H9 (cell line): Measurements from ENCODE around the gene CDK5R1. TPM values are rescaled to one million over a fixed set of nuclear protein-coding genes. Genes with fewer than 3 reads are reported as not detected.

Source experiments
- DNase-seq: peaks from one replicate; pipeline ENCODE4 v3.0.0-alpha.2; 2017
- H2AFZ ChIP-seq: one replicate; pipeline ENCODE4 v1.6.1; 2013; ENCODE audit warnings: mild to moderate bottlenecking, low read length, control low read depth, moderate library complexity
- H2AK5ac ChIP-seq: 2 replicates; pipeline ENCODE4 v1.6.1; 2013; ENCODE audit warnings: low read length, control low read depth, mixed read lengths; ENCODE audit not compliant: insufficient read length
- H2BK120ac ChIP-seq: one replicate; pipeline ENCODE4 v1.6.1; 2013; ENCODE audit warnings: low read depth, mild to moderate bottlenecking, low read length, control low read depth, inconsistent platforms; ENCODE audit not compliant: poor library complexity, severe bottlenecking
- H2BK12ac ChIP-seq: 2 replicates; pipeline ENCODE4 v1.6.1; 2013; ENCODE audit warnings: low read length, control low read depth, mixed read lengths, low read depth; ENCODE audit not compliant: insufficient read length
- H2BK15ac ChIP-seq: 2 replicates; pipeline ENCODE4 v1.6.1; 2013; ENCODE audit warnings: low read depth, low read length, control low read depth
- H2BK20ac ChIP-seq: one replicate; pipeline ENCODE4 v1.6.1; 2013; ENCODE audit warnings: low read depth, mild to moderate bottlenecking, low read length, control low read depth, inconsistent platforms; ENCODE audit not compliant: poor library complexity, severe bottlenecking
- H2BK5ac ChIP-seq: 2 replicates; pipeline ENCODE4 v1.6.1; 2013; ENCODE audit warnings: low read length, control low read depth, mixed read lengths; ENCODE audit not compliant: insufficient read length
- H3K14ac ChIP-seq: 2 replicates; pipeline ENCODE4 v1.6.1; 2013; ENCODE audit warnings: low read length, control low read depth; ENCODE audit not compliant: insufficient read depth
- H3K18ac ChIP-seq: 2 replicates; pipeline ENCODE4 v1.6.1; 2013; ENCODE audit warnings: low read depth, mild to moderate bottlenecking, mixed read lengths, low read length, control low read depth; ENCODE audit not compliant: insufficient read length
- H3K23ac ChIP-seq: 2 replicates; pipeline ENCODE4 v1.6.1; 2013; ENCODE audit warnings: low read length, control low read depth, mixed read lengths, low read depth; ENCODE audit not compliant: insufficient read length
- H3K23me2 ChIP-seq: 2 replicates; pipeline ENCODE4 v1.6.1; 2013; ENCODE audit warnings: low read depth, mild to moderate bottlenecking, mixed read lengths, low read length, control low read depth; ENCODE audit not compliant: insufficient read length, poor library complexity, severe bottlenecking
- H3K27ac ChIP-seq: 2 replicates; pipeline ENCODE4 v1.5.1; 2013; ENCODE audit warnings: low read length, control low read depth, mixed read lengths, low read depth; ENCODE audit not compliant: insufficient read length
- H3K27me3 ChIP-seq: 2 replicates; pipeline ENCODE4 v1.6.1; 2013; ENCODE audit warnings: low read length, control low read depth, inconsistent platforms; ENCODE audit not compliant: insufficient read depth
- H3K4ac ChIP-seq: 2 replicates; pipeline ENCODE4 v1.6.1; 2013; ENCODE audit warnings: low read depth, mild to moderate bottlenecking, control low read depth, inconsistent platforms, low read length, moderate library complexity
- H3K4me1 ChIP-seq: 2 replicates; pipeline ENCODE4 v1.6.1; 2013; ENCODE audit warnings: low read length, control low read depth, inconsistent platforms; ENCODE audit not compliant: insufficient read depth
- H3K4me2 ChIP-seq: 2 replicates; pipeline ENCODE4 v1.6.1; 2013; ENCODE audit warnings: low read length, control low read depth, mixed read lengths; ENCODE audit not compliant: insufficient read length, insufficient read depth
- H3K56ac ChIP-seq: 2 replicates; pipeline ENCODE4 v1.6.1; 2013; ENCODE audit warnings: low read depth, mild to moderate bottlenecking, mixed read lengths, low read length, control low read depth; ENCODE audit not compliant: insufficient read length
- H3K79me1 ChIP-seq: 2 replicates; pipeline ENCODE4 v1.6.1; 2013; ENCODE audit warnings: low read depth, mild to moderate bottlenecking, moderate library complexity, low read length, control low read depth, inconsistent platforms; ENCODE audit not compliant: insufficient read depth, poor library complexity, severe bottlenecking
- H3K79me2 ChIP-seq: 2 replicates; pipeline ENCODE4 v1.6.1; 2013; ENCODE audit warnings: low read length, control low read depth, inconsistent platforms; ENCODE audit not compliant: insufficient read depth
- H3K9ac ChIP-seq: 2 replicates; pipeline ENCODE4 v1.6.1; 2013; ENCODE audit warnings: low read length, control low read depth, mixed read lengths; ENCODE audit not compliant: insufficient read length; ENCODE audit errors: extremely low read depth
- H3K9me3 ChIP-seq: one replicate; pipeline ENCODE4 v1.6.1; 2013; ENCODE audit warnings: low read depth, low read length, inconsistent platforms; ENCODE audit not compliant: control insufficient read depth
- H3T11ph ChIP-seq: one replicate; pipeline ENCODE4 v1.6.1; 2013; ENCODE audit warnings: mild to moderate bottlenecking, low read length, control low read depth, inconsistent platforms
- H4K20me1 ChIP-seq: one replicate; pipeline ENCODE4 v1.6.1; 2013; ENCODE audit not compliant: control insufficient read depth, insufficient read length, insufficient read depth
- H4K5ac ChIP-seq: 2 replicates; pipeline ENCODE4 v1.6.1; 2013; ENCODE audit warnings: low read depth, mild to moderate bottlenecking, mixed read lengths, low read length, control low read depth; ENCODE audit not compliant: insufficient read length
- H4K8ac ChIP-seq: replicated peaks from 2 replicates; pipeline ENCODE4 v1.6.1; 2013; ENCODE audit warnings: low read length, control low read depth, mixed read lengths, low read depth; ENCODE audit not compliant: insufficient read length
- H4K91ac ChIP-seq: 2 replicates; pipeline ENCODE4 v1.6.1; 2013; ENCODE audit warnings: low read depth, mild to moderate bottlenecking, moderate library complexity, mixed read lengths, low read length, control low read depth; ENCODE audit not compliant: insufficient read length
- H3K27ac Mint-ChIP-seq, 3 experiments: 2 replicates in 2 of 3; 3 replicates in 1 of 3; pipeline ENCODE4 v1.8.0; 2020 to 2021; ENCODE audit warnings: mixed read lengths in 3 of 3, mild to moderate bottlenecking in 1 of 3, moderate library complexity in 1 of 3
- H3K27me3 Mint-ChIP-seq: 2 replicates; pipeline ENCODE4 v1.8.0; 2021; ENCODE audit warnings: low read depth, mild to moderate bottlenecking, moderate library complexity, mixed read lengths
- H3K36me3 Mint-ChIP-seq, 3 experiments: 2 replicates in 2 of 3; 3 replicates in 1 of 3; pipeline ENCODE4 v1.8.0; 2020 to 2021; ENCODE audit warnings: low read depth in 3 of 3, mixed read lengths in 3 of 3; ENCODE audit not compliant: insufficient read depth in 1 of 3
- H3K4me1 Mint-ChIP-seq, 2 experiments: 2 replicates each; pipeline ENCODE4 v1.8.0; 2020; ENCODE audit warnings: mixed read lengths in 2 of 2
- H3K4me3 Mint-ChIP-seq, 2 experiments: 2 replicates in 1 of 2; 3 replicates in 1 of 2; pipeline ENCODE4 v1.8.0; 2020 to 2021; ENCODE audit warnings: mild to moderate bottlenecking in 2 of 2, mixed read lengths in 2 of 2, moderate library complexity in 1 of 2
- H3K9me3 Mint-ChIP-seq, 2 experiments: 2 replicates in 1 of 2; 3 replicates in 1 of 2; pipeline ENCODE4 v1.8.0; 2020; ENCODE audit warnings: mild to moderate bottlenecking in 2 of 2, mixed read lengths in 2 of 2, moderate library complexity in 1 of 2
- CTCF ChIP-seq: fragments of 200-600 bp; sonication (generic); conservative IDR thresholded peaks from 3 replicates; pipeline ENCODE4 v1.8.0; 2021; ENCODE audit warnings: antibody characterized with exemption, mild to moderate bottlenecking
- WGBS: extraction: QIAGEN DNeasy Blood & Tissue Kit; methylation state at CpG from one replicate; pipeline ENCODE4 v1.1.7; 2013; ENCODE audit warnings: missing lambda C conversion rate, low lambda C conversion rate, mixed read lengths; ENCODE audit not compliant: insufficient read length; ENCODE audit errors: extremely low coverage; 5-methylcytosine and 5-hydroxymethylcytosine counted together
- total RNA-seq: library from RNA; stranded (reverse); gene quantifications from 2 replicates; pipeline ENCODE4 v1.2.1, GENCODE V29; 2021

The CDK5R1 gene
- total RNA-seq, 1 experiment from 2014 or later, result 11.4 TPM

- Histone ChIP-seq H3K23ac (no peak overlapping the region), H2AK5ac (no peak overlapping the region), H4K91ac (no peak overlapping the region), H3K9me3 (no peaks in the 10 kb centered on the region), H2AFZ (no peak overlapping the region), H3K79me2 (no peaks in the 10 kb centered on the region), H3K79me1 (peaks cover 3% of the 10 kb centered on the region), H2BK12ac (no peak overlapping the region), H2BK5ac (no peak overlapping the region), H3T11ph (no peak overlapping the region), H2BK15ac (no peak overlapping the region), H2BK120ac (no peak overlapping the region), H3K4ac (no peak overlapping the region), H3K56ac (peak overlapping the region; percentile 28), H3K9ac (peak overlapping the region; percentile 10), H3K23me2 (peaks cover 12% of the 10 kb centered on the region), H3K14ac (peak overlapping the region; percentile 7), H4K8ac (no peak overlapping the region), H3K4me2 (peak overlapping the region; percentile 66), H4K20me1 (no peaks in the 10 kb centered on the region), H4K5ac (no peak overlapping the region), H3K18ac (no peak overlapping the region), H3K27me3 (no peaks in the 10 kb centered on the region), H3K27ac (no peak overlapping the region), H2BK20ac (no peak overlapping the region), H3K4me1 (peaks cover 10% of the 10 kb centered on the region; the same call in 1 of the 2 replicates)
- no peak for DNase-seq
- peaks cover 58 to 77% of the 10 kb centered on the region in 2 experiments for H3K4me1 Mint-ChIP-seq
- H3K27me3 Mint-ChIP-seq, result peaks cover 1% of the 10 kb centered on the region
- H3K4me3 Mint-ChIP-seq, result peak overlapping the region; percentile 73 to 91
- H3K9me3 Mint-ChIP-seq, result no peaks in the 10 kb centered on the region; a peak in 1 of 5 replicates
- no peak for TF ChIP-seq CTCF
- H3K36me3 Mint-ChIP-seq, result peaks cover 15 to 27% (median 23%) of the 10 kb centered on the region in 3 experiments
- H3K27ac Mint-ChIP-seq, result peak overlapping the region in 1 of 3 experiments; percentile 62; a peak in 2 of 7 replicates
- no CpG with 5 or more reads among the region's 59 CpGs for WGBS
These were observed 832 bp downstream of the CDK5R1 start for GRCh38 chr17:32487473-32488176.
